22Rv1 (cell line): ENCODE results near the gene BIN1.

ENCODE experiments used
- H3K27ac ChIP-seq: fragments of 450-650 bp; 2 replicates; pipeline ENCODE4 v1.5.1; 2017
- ZFX ChIP-seq: fragments of 450-650 bp; IDR thresholded peaks from 2 replicates; pipeline ENCODE4 v1.6.1; 2017; ENCODE audit warnings: antibody characterized with exemption, borderline replicate concordance
- TF ChIP-seq, protein P1 (sequence below): fragments of 450-650 bp; IDR thresholded peaks from 2 replicates; pipeline ENCODE4 v1.5.1; 2017; ENCODE audit warnings: mild to moderate bottlenecking

The BIN1 gene

DNA sequence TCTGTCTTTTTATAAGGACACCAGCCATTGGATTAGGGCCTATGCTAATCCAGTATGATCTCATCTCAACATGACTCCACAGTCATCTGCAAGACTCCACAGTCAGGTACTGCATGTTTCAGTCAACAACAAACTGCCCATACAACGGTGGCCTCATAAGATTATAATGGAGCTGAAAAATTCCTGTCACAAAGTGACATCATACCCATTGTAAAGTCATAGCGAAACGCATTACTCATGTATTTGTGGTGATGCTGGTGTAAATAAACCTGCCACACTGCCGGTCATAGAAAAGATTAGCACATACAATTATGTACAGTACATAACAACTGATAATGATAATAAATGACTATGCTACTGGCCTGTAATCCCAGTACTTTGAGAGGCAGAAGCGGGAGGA lies 106.0 kb downstream of the BIN1 start:
- no peak for TF ChIP-seq ZFX
- TF ChIP-seq, protein P1, sequence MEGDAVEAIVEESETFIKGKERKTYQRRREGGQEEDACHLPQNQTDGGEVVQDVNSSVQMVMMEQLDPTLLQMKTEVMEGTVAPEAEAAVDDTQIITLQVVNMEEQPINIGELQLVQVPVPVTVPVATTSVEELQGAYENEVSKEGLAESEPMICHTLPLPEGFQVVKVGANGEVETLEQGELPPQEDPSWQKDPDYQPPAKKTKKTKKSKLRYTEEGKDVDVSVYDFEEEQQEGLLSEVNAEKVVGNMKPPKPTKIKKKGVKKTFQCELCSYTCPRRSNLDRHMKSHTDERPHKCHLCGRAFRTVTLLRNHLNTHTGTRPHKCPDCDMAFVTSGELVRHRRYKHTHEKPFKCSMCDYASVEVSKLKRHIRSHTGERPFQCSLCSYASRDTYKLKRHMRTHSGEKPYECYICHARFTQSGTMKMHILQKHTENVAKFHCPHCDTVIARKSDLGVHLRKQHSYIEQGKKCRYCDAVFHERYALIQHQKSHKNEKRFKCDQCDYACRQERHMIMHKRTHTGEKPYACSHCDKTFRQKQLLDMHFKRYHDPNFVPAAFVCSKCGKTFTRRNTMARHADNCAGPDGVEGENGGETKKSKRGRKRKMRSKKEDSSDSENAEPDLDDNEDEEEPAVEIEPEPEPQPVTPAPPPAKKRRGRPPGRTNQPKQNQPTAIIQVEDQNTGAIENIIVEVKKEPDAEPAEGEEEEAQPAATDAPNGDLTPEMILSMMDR, result no peak

GRCh38 chr2:127000194-127000593 lies 106.8 kb downstream of the BIN1 start:
- H3K27ac ChIP-seq, result no peak overlapping the region
- TF ChIP-seq, protein P1, result no peak
- TF ChIP-seq ZFX, result no peak

More for the DNA sequence above, 106.0 kb downstream of the BIN1 start:
- H3K27ac ChIP-seq, result no peak overlapping the region

DNA sequence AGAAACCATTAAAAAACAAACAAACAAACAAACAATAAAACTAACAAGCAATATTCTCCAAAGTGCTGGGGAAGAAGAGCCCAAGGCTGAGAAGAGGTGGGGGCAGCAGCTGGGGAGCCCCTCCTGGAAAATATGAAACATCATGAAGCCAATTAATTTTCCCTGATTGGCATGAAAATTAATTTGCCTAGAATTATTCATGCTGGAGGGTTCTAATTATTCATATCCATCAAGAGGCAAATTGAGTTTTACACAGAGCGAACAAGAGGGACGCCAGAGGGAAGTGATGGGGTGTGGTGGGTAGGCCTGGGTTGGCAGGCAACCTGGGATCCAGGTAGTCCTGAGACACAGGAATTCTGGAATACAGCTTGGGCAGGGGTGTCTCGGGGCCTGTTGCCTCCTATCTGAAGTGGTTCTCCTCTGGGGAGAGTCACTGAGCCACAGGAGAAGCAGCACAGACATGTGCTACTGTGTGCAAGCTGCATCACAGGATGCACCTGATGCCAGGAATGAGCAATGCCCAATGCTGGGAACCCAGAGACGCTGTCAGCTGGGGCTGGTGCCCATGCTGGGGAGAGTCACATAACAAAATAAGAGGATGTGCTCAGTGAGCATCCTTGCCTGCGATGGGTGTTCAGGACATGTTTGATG lies 107.7 kb downstream of the BIN1 start:
- TF ChIP-seq, protein P1, result no peak
- no peak for TF ChIP-seq ZFX

GRCh38 chr2:126998486-126998885 lies 108.5 kb downstream of the BIN1 start:
- TF ChIP-seq, protein P1, result no peak
- TF ChIP-seq ZFX, result no peak
- H3K27ac ChIP-seq, result no peak overlapping the region

More for the DNA sequence above, 107.7 kb downstream of the BIN1 start:
- no peak overlapping the region for H3K27ac ChIP-seq
